Measurements from ENCODE around the gene CYS1.

Gene CYS1

DNA sequence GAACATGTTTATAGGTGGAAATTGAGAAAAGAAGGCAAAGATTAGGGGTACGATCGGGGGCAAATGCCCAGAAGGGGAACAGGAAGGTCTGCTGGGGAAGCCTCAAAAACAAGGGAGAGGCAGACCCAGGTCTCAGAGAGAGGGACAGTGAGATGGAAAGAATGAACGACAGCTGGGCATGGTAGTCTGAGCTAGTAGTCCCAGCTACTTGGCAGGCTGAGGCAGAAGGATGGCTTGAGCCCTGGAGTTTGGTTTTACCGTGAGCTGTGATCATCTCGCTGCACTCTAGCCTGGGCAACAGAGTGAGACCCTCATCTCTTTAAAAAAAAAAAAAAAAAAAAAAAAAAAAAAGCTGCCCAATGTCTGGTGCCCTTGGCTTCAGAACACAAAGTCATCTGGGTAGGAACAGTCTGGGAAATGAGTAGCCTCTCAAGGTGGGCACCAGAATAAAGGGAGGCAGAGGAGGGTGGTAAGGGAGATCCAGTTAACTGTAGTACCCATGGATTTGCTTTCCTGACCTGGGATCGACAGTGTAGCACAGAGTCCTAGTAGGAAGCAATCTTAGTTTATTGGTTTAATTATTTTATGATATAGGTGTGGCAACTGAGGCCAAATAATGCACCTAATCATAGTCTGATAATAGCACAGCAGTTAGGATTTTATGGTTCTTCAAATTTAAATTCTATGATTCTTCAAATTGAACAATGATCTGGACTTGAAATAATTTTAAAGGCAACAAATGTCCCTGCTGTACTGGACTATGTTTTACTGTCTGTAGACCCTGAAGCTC lies 45.8 kb upstream of the CYS1 start:
- H3K36me3 ChIP-seq (ENCODE audit: insufficient read depth): peaks cover 28% of the 10 kb centered on the region; the same call in 1 of the 2 replicates
- H3K9ac ChIP-seq: peak overlapping the region; percentile 19; the same call in 1 of the 2 replicates
- H3K4me1 ChIP-seq (ENCODE audit: low read depth, poor library complexity, severe bottlenecking): peaks cover 44% of the 10 kb centered on the region

DNA sequence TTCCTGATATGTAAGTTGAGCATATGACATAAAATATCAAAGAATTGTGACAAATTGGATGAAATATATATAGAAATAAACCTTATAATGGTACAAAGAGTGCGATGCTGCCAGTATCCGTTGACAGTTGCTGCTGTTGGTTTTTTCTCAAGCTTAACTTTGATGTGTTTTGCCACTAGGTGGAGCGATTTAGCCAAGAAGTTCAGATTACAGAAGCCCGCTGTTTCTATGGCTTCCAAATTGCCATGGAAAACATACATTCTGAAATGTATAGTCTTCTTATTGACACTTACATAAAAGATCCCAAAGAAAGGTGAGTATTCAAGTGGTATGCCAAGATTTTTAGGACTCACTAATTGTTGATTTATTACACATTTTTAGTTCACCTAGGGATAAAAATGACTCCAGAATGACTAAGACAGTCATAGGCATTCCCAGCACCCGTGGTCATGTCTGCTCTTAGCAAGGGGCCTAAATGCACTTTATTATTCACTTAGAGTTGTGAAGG lies 44.4 kb upstream of the CYS1 start:
- peaks cover 25% of the 10 kb centered on the region; the same call in 1 of the 2 replicates for H3K36me3 ChIP-seq (ENCODE audit: insufficient read depth)
- H3K9ac ChIP-seq: peak overlapping the region; percentile 97
- H3K79me2 ChIP-seq (ENCODE audit: insufficient read depth, low read depth): peaks cover 88% of the 10 kb centered on the region
- TF ChIP-seq, protein P1, sequence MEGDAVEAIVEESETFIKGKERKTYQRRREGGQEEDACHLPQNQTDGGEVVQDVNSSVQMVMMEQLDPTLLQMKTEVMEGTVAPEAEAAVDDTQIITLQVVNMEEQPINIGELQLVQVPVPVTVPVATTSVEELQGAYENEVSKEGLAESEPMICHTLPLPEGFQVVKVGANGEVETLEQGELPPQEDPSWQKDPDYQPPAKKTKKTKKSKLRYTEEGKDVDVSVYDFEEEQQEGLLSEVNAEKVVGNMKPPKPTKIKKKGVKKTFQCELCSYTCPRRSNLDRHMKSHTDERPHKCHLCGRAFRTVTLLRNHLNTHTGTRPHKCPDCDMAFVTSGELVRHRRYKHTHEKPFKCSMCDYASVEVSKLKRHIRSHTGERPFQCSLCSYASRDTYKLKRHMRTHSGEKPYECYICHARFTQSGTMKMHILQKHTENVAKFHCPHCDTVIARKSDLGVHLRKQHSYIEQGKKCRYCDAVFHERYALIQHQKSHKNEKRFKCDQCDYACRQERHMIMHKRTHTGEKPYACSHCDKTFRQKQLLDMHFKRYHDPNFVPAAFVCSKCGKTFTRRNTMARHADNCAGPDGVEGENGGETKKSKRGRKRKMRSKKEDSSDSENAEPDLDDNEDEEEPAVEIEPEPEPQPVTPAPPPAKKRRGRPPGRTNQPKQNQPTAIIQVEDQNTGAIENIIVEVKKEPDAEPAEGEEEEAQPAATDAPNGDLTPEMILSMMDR (conservative IDR thresholded peaks at IDR 0.05; ENCODE audit: low read depth, low read length): peak; percentile 74
- peaks cover 42% of the 10 kb centered on the region for H3K4me1 ChIP-seq (ENCODE audit: low read depth, poor library complexity, severe bottlenecking)
- no peak overlapping the region for H2AFZ ChIP-seq (ENCODE audit: low read depth)
- H3K4me3 ChIP-seq (IDR thresholded peaks at IDR 0.05; ENCODE audit: insufficient read depth, low read depth, low read length): no peak overlapping the region
- H4K20me1 ChIP-seq (ENCODE audit: insufficient read depth): peaks cover 7% of the 10 kb centered on the region
- peak overlapping the region; percentile 95 for H3K27ac ChIP-seq
- no peaks in the 10 kb centered on the region for H3K27me3 ChIP-seq (ENCODE audit: insufficient read depth, low read depth)
- peak overlapping the region; percentile 93 for H3K4me2 ChIP-seq

More for the DNA sequence above, 45.8 kb upstream of the CYS1 start:
- Histone ChIP-seq H3K4me2 (peak overlapping the region; percentile 93; the same call in 1 of the 2 replicates), H4K20me1 (ENCODE audit: insufficient read depth) (peaks cover 7% of the 10 kb centered on the region), H2AFZ (ENCODE audit: low read depth) (no peak overlapping the region), H3K27me3 (ENCODE audit: insufficient read depth, low read depth) (no peaks in the 10 kb centered on the region), H3K4me3 (IDR thresholded peaks at IDR 0.05; ENCODE audit: insufficient read depth, low read depth, low read length) (no peak overlapping the region), H3K79me2 (ENCODE audit: insufficient read depth, low read depth) (peaks cover 84% of the 10 kb centered on the region), H3K27ac (peak overlapping the region; percentile 14; the same call in 1 of the 2 replicates)
- TF ChIP-seq, protein P1 (conservative IDR thresholded peaks at IDR 0.05; ENCODE audit: low read depth, low read length): no peak

DNA sequence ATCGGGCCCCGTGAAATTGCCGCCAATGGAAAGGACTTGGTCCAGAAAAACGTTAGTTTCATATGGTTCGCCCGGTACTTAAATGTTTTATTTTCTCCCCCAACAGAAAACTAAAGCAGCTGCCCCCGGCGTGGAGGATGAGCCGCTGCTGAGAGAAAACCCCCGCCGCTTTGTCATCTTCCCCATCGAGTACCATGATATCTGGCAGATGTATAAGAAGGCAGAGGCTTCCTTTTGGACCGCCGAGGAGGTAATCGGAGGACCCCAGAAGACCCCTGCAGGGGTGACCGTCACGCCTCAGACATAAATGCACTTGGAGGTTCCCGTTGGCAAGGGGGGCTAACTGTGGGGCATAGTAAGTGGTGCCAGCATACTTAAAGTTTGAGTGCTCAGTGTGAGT lies 43.1 kb upstream of the CYS1 start:
- H3K27ac ChIP-seq: peak overlapping the region; percentile 95
- H4K20me1 ChIP-seq (ENCODE audit: insufficient read depth): peaks cover 7% of the 10 kb centered on the region
- peak overlapping the region; percentile 93 for H3K4me2 ChIP-seq
- peaks cover 75% of the 10 kb centered on the region for H3K79me2 ChIP-seq (ENCODE audit: insufficient read depth, low read depth)
- no peak overlapping the region for H2AFZ ChIP-seq (ENCODE audit: low read depth)
- no peak overlapping the region for H3K4me3 ChIP-seq (IDR thresholded peaks at IDR 0.05; ENCODE audit: insufficient read depth, low read depth, low read length)
- TF ChIP-seq, protein P1 (conservative IDR thresholded peaks at IDR 0.05; ENCODE audit: low read depth, low read length): no peak
- H3K9ac ChIP-seq: peak overlapping the region; percentile 97
- H3K27me3 ChIP-seq (ENCODE audit: insufficient read depth, low read depth): no peaks in the 10 kb centered on the region
- peaks cover 15% of the 10 kb centered on the region; the same call in 1 of the 2 replicates for H3K36me3 ChIP-seq (ENCODE audit: insufficient read depth)
- H3K4me1 ChIP-seq (ENCODE audit: low read depth, poor library complexity, severe bottlenecking): peaks cover 35% of the 10 kb centered on the region

DNA sequence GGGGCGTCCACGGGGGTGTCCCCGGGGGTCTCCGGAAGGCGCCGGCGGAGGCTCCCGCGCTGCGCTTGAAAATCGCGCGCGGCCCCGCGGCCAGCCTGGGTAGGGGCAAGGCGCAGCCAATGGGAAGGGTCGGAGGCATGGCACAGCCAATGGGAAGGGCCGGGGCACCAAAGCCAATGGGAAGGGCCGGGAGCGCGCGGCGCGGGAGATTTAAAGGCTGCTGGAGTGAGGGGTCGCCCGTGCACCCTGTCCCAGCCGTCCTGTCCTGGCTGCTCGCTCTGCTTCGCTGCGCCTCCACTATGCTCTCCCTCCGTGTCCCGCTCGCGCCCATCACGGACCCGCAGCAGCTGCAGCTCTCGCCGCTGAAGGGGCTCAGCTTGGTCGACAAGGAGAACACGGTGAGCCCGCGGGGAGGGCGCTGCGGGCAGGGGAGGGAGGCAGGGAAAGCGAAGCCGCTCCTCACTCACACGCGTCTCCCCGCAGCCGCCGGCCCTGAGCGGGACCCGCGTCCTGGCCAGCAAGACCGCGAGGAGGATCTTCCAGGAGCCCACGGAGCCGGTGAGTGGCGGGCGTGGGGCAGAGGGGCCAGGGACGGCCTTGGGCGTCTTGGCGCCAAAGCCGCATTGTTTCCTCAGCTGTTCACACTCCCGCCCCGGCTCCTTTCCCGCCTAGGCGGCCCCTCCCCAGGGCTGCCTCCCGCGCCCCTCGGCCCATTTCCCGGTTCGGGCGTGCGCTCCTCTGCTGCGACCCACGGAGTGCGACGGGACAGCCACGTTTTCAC lies 42.5 kb upstream of the CYS1 start, which contains the start of gene RRM2:
Gene RRM2 (plus strand): TSS at position 240 of the 781 bp plus-strand sequence. CDS start 60 bp downstream, at position 300.
- Histone ChIP-seq H3K79me2 (ENCODE audit: insufficient read depth, low read depth) (peaks cover 69% of the 10 kb centered on the region), H2AFZ (ENCODE audit: low read depth) (no peak within 1 kb of the TSS), H3K4me2 (peak within 1 kb of the TSS; percentile 93)

More for the DNA sequence above, 42.5 kb upstream of the CYS1 start, which contains the start of gene RRM2:
- peaks cover 36% of the 10 kb centered on the region for H3K4me1 ChIP-seq (ENCODE audit: low read depth, poor library complexity, severe bottlenecking)
- peaks cover 10% of the 10 kb centered on the region; the same call in 1 of the 2 replicates for H3K36me3 ChIP-seq (ENCODE audit: insufficient read depth)
- H4K20me1 ChIP-seq (ENCODE audit: insufficient read depth): peaks cover 7% of the 10 kb centered on the region
- no peaks in the 10 kb centered on the region for H3K27me3 ChIP-seq (ENCODE audit: insufficient read depth, low read depth)
- H3K9ac ChIP-seq: peak within 1 kb of the TSS; percentile 97
- H3K27ac ChIP-seq: peak within 1 kb of the TSS; percentile 95
- TF ChIP-seq, protein P1 (conservative IDR thresholded peaks at IDR 0.05; ENCODE audit: low read depth, low read length): no peak
- peak within 1 kb of the TSS; percentile 28 for H3K4me3 ChIP-seq (IDR thresholded peaks at IDR 0.05; ENCODE audit: insufficient read depth, low read depth, low read length)

Measured in KMS-11 (cell line).